GM12878 (cell line): ENCODE data around the gene NUDT6. TPM values are rescaled to one million over a fixed set of nuclear protein-coding genes. Genes with fewer than 3 reads are reported as not detected.

Experiments
- ATAC-seq: fragments of 200-7000 bp; cut with Tn5 transposase; 3 replicates; pipeline ENCODE4 v1.9.1; 2020; ENCODE audit warnings: mild to moderate bottlenecking, moderate library complexity
- BruUV-seq: library from RNA; stranded (reverse); fragments of 400-500 nt; replicated peaks from 2 replicates; lab custom pipeline; 2021; lab: Mats Ljungman, UMichigan
- CTCF ChIA-PET: fragments of 300-600 bp; sonication (Branson Sonifier 250); formaldehyde crosslinking; extraction: SDS; loops from one replicate; lab custom pipeline; 2021; ENCODE audit warnings: inconsistent platforms; lab: Yijun Ruan, JAX
- POLR2A ChIA-PET: fragments of 350-600 bp; formaldehyde crosslinking; extraction: SDS; loops from one replicate; lab custom pipeline; 2021; ENCODE audit warnings: inconsistent platforms; lab: Charles Lee
- RAD21 ChIA-PET: fragments of 300-600 bp; sonication (Branson Sonifier 250); formaldehyde crosslinking; loops from one replicate; lab custom pipeline; 2023; ENCODE audit warnings: antibody characterized with exemption; ENCODE audit not compliant: unreplicated experiment; lab: Charles Lee
- SMC1A ChIA-PET: fragments of 300-600 bp; sonication (Branson Sonifier 250); formaldehyde crosslinking; loops from one replicate; lab custom pipeline; 2023; ENCODE audit not compliant: unreplicated experiment, uncharacterized antibody; lab: Charles Lee
- DNase-seq: peaks from one replicate; pipeline ENCODE4 v3.0.0-alpha.2; 2011; ENCODE audit warnings: low read depth, low spot score
- FAIRE-seq: peaks from 3 replicates; lab custom pipeline; 2011; peaks lifted over from hg19 to GRCh38; lab: Jason Lieb, UNC
- H2AFZ ChIP-seq: 2 replicates; pipeline ENCODE4 v1.6.0; 2011; ENCODE audit warnings: low read depth, low read length, control low read depth; ENCODE audit not compliant: control insufficient read depth
- H3K27ac ChIP-seq: 2 replicates; pipeline ENCODE4 v1.5.1; 2011; ENCODE audit warnings: control low read depth; ENCODE audit not compliant: control insufficient read depth, insufficient read depth
- H3K27me3 ChIP-seq, 2 experiments: replicated peaks in 1 of 2; 2 replicates each; pipeline versions ENCODE4 v1.6.0 to v1.6.1; 2011; ENCODE audit warnings: low read length in 1 of 2; ENCODE audit not compliant: control insufficient read depth in 2 of 2, insufficient read depth in 2 of 2
- H3K36me3 ChIP-seq, 2 experiments: 2 replicates each; pipeline ENCODE4 v1.5.1; 2011; ENCODE audit warnings: low read length in 1 of 2; ENCODE audit not compliant: control insufficient read depth in 2 of 2, insufficient read depth in 2 of 2
- H3K4me1 ChIP-seq: 2 replicates; pipeline ENCODE4 v1.6.1; 2011; ENCODE audit warnings: mild to moderate bottlenecking, low read length, moderate library complexity, mixed read lengths; ENCODE audit not compliant: control insufficient read depth, insufficient read depth
- H3K4me2 ChIP-seq: 2 replicates; pipeline ENCODE4 v1.6.0; 2011; ENCODE audit warnings: control low read depth; ENCODE audit not compliant: control insufficient read depth, insufficient read depth
- H3K4me3 ChIP-seq: fragments of 200-600 bp; sonication (generic); 2 replicates; pipeline ENCODE4 v1.5.1; 2016
- H3K79me2 ChIP-seq: 2 replicates; pipeline ENCODE4 v1.6.0; 2011; ENCODE audit warnings: low read length; ENCODE audit not compliant: control insufficient read depth, insufficient read depth
- H3K9ac ChIP-seq: 2 replicates; pipeline ENCODE4 v1.8.0; 2011; ENCODE audit warnings: low read length, control low read depth, mixed read lengths; ENCODE audit not compliant: control insufficient read depth, insufficient read depth
- H3K9me3 ChIP-seq: replicated peaks from 3 replicates; pipeline ENCODE4 v1.5.1; 2011; ENCODE audit warnings: mild to moderate bottlenecking, low read length; ENCODE audit not compliant: control insufficient read depth, insufficient read depth
- H4K20me1 ChIP-seq: 2 replicates; pipeline ENCODE4 v1.6.0; 2011; ENCODE audit not compliant: control insufficient read depth, insufficient read depth
- CBX3 ChIP-seq: fragments of 200-600 bp; sonication (generic); IDR thresholded peaks from 2 replicates; pipeline ENCODE4 v1.6.1; 2016; ENCODE audit warnings: low read depth, borderline replicate concordance
- CREM ChIP-seq: IDR thresholded peaks from 2 replicates; pipeline ENCODE4 v1.6.1; 2014; ENCODE audit warnings: antibody characterized with exemption, low read depth
- FOXM1 ChIP-seq: IDR thresholded peaks from 2 replicates; pipeline ENCODE4 v1.6.1; 2012; ENCODE audit warnings: low read depth, mild to moderate bottlenecking, inconsistent platforms, low read length, moderate library complexity
- NR2C2 ChIP-seq: IDR thresholded peaks from 2 replicates; pipeline ENCODE4 v1.6.1; 2011; ENCODE audit warnings: borderline replicate concordance, low read depth; ENCODE audit not compliant: control insufficient read depth, insufficient read length
- WGBS: methylation state at CpG from one replicate; pipeline ENCODE4 v1.1.6; 2016; ENCODE audit warnings: low lambda C conversion rate; ENCODE audit not compliant: insufficient replicate concordance, insufficient coverage; ENCODE audit errors: missing lambda C conversion rate; 5-methylcytosine and 5-hydroxymethylcytosine counted together
- in situ Hi-C: fragments of 300-500 bp; cut with MboI; formaldehyde crosslinking; loops from 9 replicates; pipeline ENCODE4 v1.14.3; 2018; ENCODE audit warnings: mixed read lengths
- intact Hi-C: fragments of 100-400 bp; cut with micrococcal nuclease; formaldehyde crosslinking; loops from one replicate; pipeline ENCODE4 v1.14.2; 2022; ENCODE audit not compliant: unreplicated experiment
- polyA plus RNA-seq, 11 experiments: library from polyadenylated mRNA; depleted of rRNA in 4 of 11; unstranded in 6 of 11; stranded (reverse) in 5 of 11; fragments of >200 nt; fragmentation: Nextera tagmentation in 4 of 11; fragmentation: Illumina TruSeq in 1 of 11; extraction: Ambion mirVana in 4 of 11; extraction: Trizol in 1 of 11; gene quantifications; 1 replicate in 1 of 11; 2 replicates in 10 of 11; pipeline versions ENCODE4 v1.2.1 to v1.2.3, GENCODE V29; 2011 to 2016; ENCODE audit warnings: inconsistent platforms in 2 of 11, missing spikeins in 2 of 11, low read depth in 1 of 11
- total RNA-seq, 4 experiments: library from RNA; depleted of rRNA in 3 of 4; stranded (reverse); fragments of >200 nt in 3 of 4; fragmentation: Illumina TruSeq in 1 of 4; extraction: Trizol in 1 of 4; gene quantifications; 2 replicates each; pipeline versions ENCODE4 v1.2.1 to v1.2.3, GENCODE V29; 2013 to 2021
- TF ChIP-seq, protein P1 (sequence below): fragments of 450-650 bp; IDR thresholded peaks from 2 replicates; pipeline ENCODE4 v1.6.1; 2017; ENCODE audit warnings: antibody characterized with exemption, mild to moderate bottlenecking, moderate library complexity
- TF ChIP-seq, protein P2 (sequence below): IDR thresholded peaks from 2 replicates; pipeline ENCODE4 v1.6.1; 2011; ENCODE audit warnings: mild to moderate bottlenecking, low read depth, low read length, moderate library complexity; ENCODE audit not compliant: insufficient replicate concordance
- TF ChIP-seq, protein P3 (sequence below): IDR thresholded peaks from 2 replicates; pipeline ENCODE4 v1.6.1; 2012; ENCODE audit warnings: low read depth, low read length, improper control_type of control experiment
- TF ChIP-seq, protein P4 (sequence below): fragments of 450-650 bp; IDR thresholded peaks from 2 replicates; pipeline ENCODE4 v1.6.1; 2017; ENCODE audit warnings: mild to moderate bottlenecking, moderate library complexity

NUDT6 gene
- total and polyA plus RNA-seq, 10 of the 15 experiments (the other 5 are each of a cell fraction or from before 2014, with no cell fraction given), result 3.9 to 12.4 (median 6.8) TPM

DNA sequence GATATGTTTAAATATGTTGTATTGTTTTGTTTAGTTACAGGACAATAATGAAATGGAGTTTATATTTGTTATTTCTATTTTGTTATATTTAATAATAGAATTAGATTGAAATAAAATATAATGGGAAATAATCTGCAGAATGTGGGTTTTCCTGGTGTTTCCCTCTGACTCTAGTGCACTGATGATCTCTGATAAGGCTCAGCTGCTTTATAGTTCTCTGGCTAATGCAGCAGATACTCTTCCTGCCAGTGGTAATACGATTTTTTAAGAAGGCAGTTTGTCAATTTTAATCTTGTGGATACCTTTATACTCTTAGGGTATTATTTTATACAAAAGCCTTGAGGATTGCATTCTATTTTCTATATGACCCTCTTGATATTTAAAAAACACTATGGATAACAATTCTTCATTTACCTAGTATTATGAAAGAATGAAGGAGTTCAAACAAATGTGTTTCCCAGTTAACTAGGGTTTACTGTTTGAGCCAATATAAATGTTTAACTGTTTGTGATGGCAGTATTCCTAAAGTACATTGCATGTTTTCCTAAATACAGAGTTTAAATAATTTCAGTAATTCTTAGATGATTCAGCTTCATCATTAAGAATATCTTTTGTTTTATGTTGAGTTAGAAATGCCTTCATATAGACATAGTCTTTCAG, 26.9 kb downstream of the NUDT6 start:
- in situ Hi-C loops (no loop called here), intact Hi-C loops (no loop called here)
- no peaks in the 10 kb centered on the region for H3K9me3 ChIP-seq
- H4K20me1 ChIP-seq, result no peaks in the 10 kb centered on the region
- H3K27me3 ChIP-seq, result no peaks in the 10 kb centered on the region
- TF ChIP-seq CBX3, result no peak
- TF ChIP-seq, protein P1, sequence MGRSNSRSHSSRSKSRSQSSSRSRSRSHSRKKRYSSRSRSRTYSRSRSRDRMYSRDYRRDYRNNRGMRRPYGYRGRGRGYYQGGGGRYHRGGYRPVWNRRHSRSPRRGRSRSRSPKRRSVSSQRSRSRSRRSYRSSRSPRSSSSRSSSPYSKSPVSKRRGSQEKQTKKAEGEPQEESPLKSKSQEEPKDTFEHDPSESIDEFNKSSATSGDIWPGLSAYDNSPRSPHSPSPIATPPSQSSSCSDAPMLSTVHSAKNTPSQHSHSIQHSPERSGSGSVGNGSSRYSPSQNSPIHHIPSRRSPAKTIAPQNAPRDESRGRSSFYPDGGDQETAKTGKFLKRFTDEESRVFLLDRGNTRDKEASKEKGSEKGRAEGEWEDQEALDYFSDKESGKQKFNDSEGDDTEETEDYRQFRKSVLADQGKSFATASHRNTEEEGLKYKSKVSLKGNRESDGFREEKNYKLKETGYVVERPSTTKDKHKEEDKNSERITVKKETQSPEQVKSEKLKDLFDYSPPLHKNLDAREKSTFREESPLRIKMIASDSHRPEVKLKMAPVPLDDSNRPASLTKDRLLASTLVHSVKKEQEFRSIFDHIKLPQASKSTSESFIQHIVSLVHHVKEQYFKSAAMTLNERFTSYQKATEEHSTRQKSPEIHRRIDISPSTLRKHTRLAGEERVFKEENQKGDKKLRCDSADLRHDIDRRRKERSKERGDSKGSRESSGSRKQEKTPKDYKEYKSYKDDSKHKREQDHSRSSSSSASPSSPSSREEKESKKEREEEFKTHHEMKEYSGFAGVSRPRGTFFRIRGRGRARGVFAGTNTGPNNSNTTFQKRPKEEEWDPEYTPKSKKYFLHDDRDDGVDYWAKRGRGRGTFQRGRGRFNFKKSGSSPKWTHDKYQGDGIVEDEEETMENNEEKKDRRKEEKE, result no peak
- TF ChIP-seq, protein P2, sequence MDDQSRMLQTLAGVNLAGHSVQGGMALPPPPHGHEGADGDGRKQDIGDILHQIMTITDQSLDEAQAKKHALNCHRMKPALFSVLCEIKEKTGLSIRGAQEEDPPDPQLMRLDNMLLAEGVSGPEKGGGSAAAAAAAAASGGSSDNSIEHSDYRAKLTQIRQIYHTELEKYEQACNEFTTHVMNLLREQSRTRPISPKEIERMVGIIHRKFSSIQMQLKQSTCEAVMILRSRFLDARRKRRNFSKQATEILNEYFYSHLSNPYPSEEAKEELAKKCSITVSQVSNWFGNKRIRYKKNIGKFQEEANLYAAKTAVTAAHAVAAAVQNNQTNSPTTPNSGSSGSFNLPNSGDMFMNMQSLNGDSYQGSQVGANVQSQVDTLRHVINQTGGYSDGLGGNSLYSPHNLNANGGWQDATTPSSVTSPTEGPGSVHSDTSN, result no peak
- TF ChIP-seq, protein P3, sequence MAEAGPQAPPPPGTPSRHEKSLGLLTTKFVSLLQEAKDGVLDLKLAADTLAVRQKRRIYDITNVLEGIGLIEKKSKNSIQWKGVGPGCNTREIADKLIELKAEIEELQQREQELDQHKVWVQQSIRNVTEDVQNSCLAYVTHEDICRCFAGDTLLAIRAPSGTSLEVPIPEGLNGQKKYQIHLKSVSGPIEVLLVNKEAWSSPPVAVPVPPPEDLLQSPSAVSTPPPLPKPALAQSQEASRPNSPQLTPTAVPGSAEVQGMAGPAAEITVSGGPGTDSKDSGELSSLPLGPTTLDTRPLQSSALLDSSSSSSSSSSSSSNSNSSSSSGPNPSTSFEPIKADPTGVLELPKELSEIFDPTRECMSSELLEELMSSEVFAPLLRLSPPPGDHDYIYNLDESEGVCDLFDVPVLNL, result no peak
- no peak for TF ChIP-seq FOXM1
- TF ChIP-seq, protein P4, sequence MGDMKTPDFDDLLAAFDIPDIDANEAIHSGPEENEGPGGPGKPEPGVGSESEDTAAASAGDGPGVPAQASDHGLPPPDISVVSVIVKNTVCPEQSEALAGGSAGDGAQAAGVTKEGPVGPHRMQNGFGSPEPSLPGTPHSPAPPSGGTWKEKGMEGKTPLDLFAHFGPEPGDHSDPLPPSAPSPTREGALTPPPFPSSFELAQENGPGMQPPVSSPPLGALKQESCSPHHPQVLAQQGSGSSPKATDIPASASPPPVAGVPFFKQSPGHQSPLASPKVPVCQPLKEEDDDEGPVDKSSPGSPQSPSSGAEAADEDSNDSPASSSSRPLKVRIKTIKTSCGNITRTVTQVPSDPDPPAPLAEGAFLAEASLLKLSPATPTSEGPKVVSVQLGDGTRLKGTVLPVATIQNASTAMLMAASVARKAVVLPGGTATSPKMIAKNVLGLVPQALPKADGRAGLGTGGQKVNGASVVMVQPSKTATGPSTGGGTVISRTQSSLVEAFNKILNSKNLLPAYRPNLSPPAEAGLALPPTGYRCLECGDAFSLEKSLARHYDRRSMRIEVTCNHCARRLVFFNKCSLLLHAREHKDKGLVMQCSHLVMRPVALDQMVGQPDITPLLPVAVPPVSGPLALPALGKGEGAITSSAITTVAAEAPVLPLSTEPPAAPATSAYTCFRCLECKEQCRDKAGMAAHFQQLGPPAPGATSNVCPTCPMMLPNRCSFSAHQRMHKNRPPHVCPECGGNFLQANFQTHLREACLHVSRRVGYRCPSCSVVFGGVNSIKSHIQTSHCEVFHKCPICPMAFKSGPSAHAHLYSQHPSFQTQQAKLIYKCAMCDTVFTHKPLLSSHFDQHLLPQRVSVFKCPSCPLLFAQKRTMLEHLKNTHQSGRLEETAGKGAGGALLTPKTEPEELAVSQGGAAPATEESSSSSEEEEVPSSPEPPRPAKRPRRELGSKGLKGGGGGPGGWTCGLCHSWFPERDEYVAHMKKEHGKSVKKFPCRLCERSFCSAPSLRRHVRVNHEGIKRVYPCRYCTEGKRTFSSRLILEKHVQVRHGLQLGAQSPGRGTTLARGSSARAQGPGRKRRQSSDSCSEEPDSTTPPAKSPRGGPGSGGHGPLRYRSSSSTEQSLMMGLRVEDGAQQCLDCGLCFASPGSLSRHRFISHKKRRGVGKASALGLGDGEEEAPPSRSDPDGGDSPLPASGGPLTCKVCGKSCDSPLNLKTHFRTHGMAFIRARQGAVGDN, result no peak
- no peak for TF ChIP-seq CREM
- no peak for TF ChIP-seq NR2C2
- CTCF ChIA-PET, result interaction anchor here (0.7 to 3.0 kb wide), 3 partner anchors 19 to 152 kb away, joined by 3 to 15 read pairs (median 8); no protein-coding TSS in a partner anchor
- POLR2A ChIA-PET, result no interaction called here
- H3K9ac ChIP-seq, result no peak overlapping the region
- H3K4me2 ChIP-seq, result no peak overlapping the region
- no TSS peak for BruUV-seq
- H3K36me3 ChIP-seq, result no peaks in the 10 kb centered on the region
- RAD21 ChIA-PET, result interaction anchor here (1.1 kb wide), 1 partner anchor 25 kb away, joined by 5 read pairs; no protein-coding TSS in a partner anchor
- 5% methylated on average over 1 of the region's 1 CpG for WGBS
- SMC1A ChIA-PET, result interaction anchor here (0.7 to 0.9 kb wide), 2 partner anchors 25 to 71 kb away, joined by 3 read pairs; no protein-coding TSS in a partner anchor
- ATAC-seq (no peak), DNase-seq (no peak), FAIRE-seq (no peak)
- H3K4me3 ChIP-seq, result no peak overlapping the region
- H3K4me1 ChIP-seq, result no peaks in the 10 kb centered on the region
- H2AFZ ChIP-seq, result no peak overlapping the region
- H3K79me2 ChIP-seq, result no peaks in the 10 kb centered on the region
- H3K27ac ChIP-seq, result no peak overlapping the region
